Caco-2 (cell line): ENCODE measurements around the gene TNRC6B. TPM values are rescaled to one million over a fixed set of nuclear protein-coding genes. Genes with fewer than 3 reads are reported as not detected.

Source experiments
- BruUV-seq: library from RNA; stranded (reverse); fragments of 400-500 nt; replicated peaks from 2 replicates; lab custom pipeline; 2021; lab: Mats Ljungman, UMichigan
- CTCF ChIA-PET: fragments of 300-600 bp; sonication (Branson Sonifier 250); formaldehyde crosslinking; loops from one replicate; lab custom pipeline; 2022; ENCODE audit warnings: antibody characterized with exemption; lab: Charles Lee
- POLR2A ChIA-PET: fragments of 300-600 bp; sonication (Branson Sonifier 250); formaldehyde crosslinking; loops from one replicate; lab custom pipeline; 2022; ENCODE audit warnings: antibody characterized with exemption; lab: Charles Lee
- DNase-seq, 2 experiments: peaks; one replicate each; pipeline versions ENCODE4 v3.0.0 to v3.0.0-alpha.2; 2020 to 2022
- H3K27me3 ChIP-seq: replicated peaks from 2 replicates; pipeline ENCODE4 v1.6.0; 2011; ENCODE audit warnings: low read length; ENCODE audit not compliant: control insufficient read depth, insufficient read depth
- H3K36me3 ChIP-seq: 2 replicates; pipeline ENCODE4 v1.5.1; 2011; ENCODE audit warnings: low read length; ENCODE audit not compliant: control insufficient read depth, insufficient read depth
- H3K4me1 ChIP-seq: fragments of 250-450 bp; sonication (Bioruptor Pico); 2 replicates; pipeline ENCODE4 v1.5.1; 2020; ENCODE audit warnings: mild to moderate bottlenecking
- H3K4me3 ChIP-seq: 2 replicates; pipeline ENCODE4 v1.5.1; 2011; ENCODE audit warnings: low read depth, mild to moderate bottlenecking, control low read depth, low read length
- H3K9me3 ChIP-seq: fragments of 250-450 bp; sonication (Bioruptor Pico); 2 replicates; pipeline ENCODE4 v1.5.1; 2020; ENCODE audit warnings: mild to moderate bottlenecking, moderate library complexity
- H3K27ac Mint-ChIP-seq: one replicate; pipeline ENCODE4 v1.8.0; 2022; ENCODE audit warnings: mixed read lengths; ENCODE audit not compliant: unreplicated experiment
- H3K27me3 Mint-ChIP-seq: one replicate; pipeline ENCODE4 v1.8.0; 2022; ENCODE audit warnings: mixed read lengths; ENCODE audit not compliant: insufficient read depth, unreplicated experiment
- H3K36me3 Mint-ChIP-seq: one replicate; pipeline ENCODE4 v1.8.0; 2022; ENCODE audit warnings: mild to moderate bottlenecking, mixed read lengths; ENCODE audit not compliant: insufficient read depth, unreplicated experiment
- H3K4me1 Mint-ChIP-seq: one replicate; pipeline ENCODE4 v1.8.0; 2022; ENCODE audit warnings: low read depth, mixed read lengths; ENCODE audit not compliant: unreplicated experiment
- H3K4me3 Mint-ChIP-seq: one replicate; pipeline ENCODE4 v1.8.0; 2022; ENCODE audit warnings: mild to moderate bottlenecking, moderate library complexity, mixed read lengths; ENCODE audit not compliant: unreplicated experiment
- H3K9me3 Mint-ChIP-seq: one replicate; pipeline ENCODE4 v1.8.0; 2022; ENCODE audit warnings: mixed read lengths; ENCODE audit not compliant: unreplicated experiment
- CTCF ChIP-seq, 2 experiments: fragments of 200-600 bp in 1 of 2; IDR thresholded peaks; 1 replicate in 1 of 2; 2 replicates in 1 of 2; pipeline versions ENCODE4 v1.5.1 to v1.8.0; 2011 to 2022; ENCODE audit warnings: antibody characterized with exemption in 1 of 2, control low read depth in 1 of 2, inconsistent platforms in 1 of 2, low read depth in 1 of 2, low read length in 1 of 2, mild to moderate bottlenecking in 1 of 2, moderate library complexity in 1 of 2; ENCODE audit not compliant: insufficient read depth in 1 of 2, severe bottlenecking in 1 of 2, unreplicated experiment in 1 of 2
- intact Hi-C: fragments of 100-400 bp; cut with micrococcal nuclease; formaldehyde crosslinking; loops from one replicate; pipeline ENCODE4 v1.10.0; 2022; ENCODE audit not compliant: unreplicated experiment
- total RNA-seq: library from RNA; stranded (reverse); gene quantifications from 2 replicates; pipeline ENCODE4 v1.2.3, GENCODE V29; 2022

TNRC6B gene
- total RNA-seq, 1 experiment from 2014 or later: 23.5 TPM

GRCh38 chr22:40237788-40238424 lies 60.2 kb downstream of the TNRC6B start:
- Mint-ChIP-seq H3K27me3 (no peaks in the 10 kb centered on the region), H3K9me3 (no peaks in the 10 kb centered on the region), H3K27ac (no peak overlapping the region), H3K4me1 (peaks cover 7% of the 10 kb centered on the region), H3K4me3 (no peak overlapping the region), H3K36me3 (peaks cover 3% of the 10 kb centered on the region)
- Histone ChIP-seq H3K4me3 (no peak overlapping the region), H3K4me1 (no peaks in the 10 kb centered on the region; the same call in 1 of the 2 replicates), H3K36me3 (no peaks in the 10 kb centered on the region), H3K27me3 (no peaks in the 10 kb centered on the region), H3K9me3 (no peaks in the 10 kb centered on the region)
- intact Hi-C loops: no loop called here
- ChIA-PET POLR2A (no interaction called here), CTCF (no interaction called here)
- no peak for TF ChIP-seq CTCF (IDR thresholded peaks at IDR 0.05; ENCODE audit: insufficient read depth in 1 of 2, low read depth in 1 of 2, low read length in 1 of 2, severe bottlenecking in 1 of 2, unreplicated experiment in 1 of 2)
- no TSS peak for BruUV-seq
- DNase-seq: no peak

DNA sequence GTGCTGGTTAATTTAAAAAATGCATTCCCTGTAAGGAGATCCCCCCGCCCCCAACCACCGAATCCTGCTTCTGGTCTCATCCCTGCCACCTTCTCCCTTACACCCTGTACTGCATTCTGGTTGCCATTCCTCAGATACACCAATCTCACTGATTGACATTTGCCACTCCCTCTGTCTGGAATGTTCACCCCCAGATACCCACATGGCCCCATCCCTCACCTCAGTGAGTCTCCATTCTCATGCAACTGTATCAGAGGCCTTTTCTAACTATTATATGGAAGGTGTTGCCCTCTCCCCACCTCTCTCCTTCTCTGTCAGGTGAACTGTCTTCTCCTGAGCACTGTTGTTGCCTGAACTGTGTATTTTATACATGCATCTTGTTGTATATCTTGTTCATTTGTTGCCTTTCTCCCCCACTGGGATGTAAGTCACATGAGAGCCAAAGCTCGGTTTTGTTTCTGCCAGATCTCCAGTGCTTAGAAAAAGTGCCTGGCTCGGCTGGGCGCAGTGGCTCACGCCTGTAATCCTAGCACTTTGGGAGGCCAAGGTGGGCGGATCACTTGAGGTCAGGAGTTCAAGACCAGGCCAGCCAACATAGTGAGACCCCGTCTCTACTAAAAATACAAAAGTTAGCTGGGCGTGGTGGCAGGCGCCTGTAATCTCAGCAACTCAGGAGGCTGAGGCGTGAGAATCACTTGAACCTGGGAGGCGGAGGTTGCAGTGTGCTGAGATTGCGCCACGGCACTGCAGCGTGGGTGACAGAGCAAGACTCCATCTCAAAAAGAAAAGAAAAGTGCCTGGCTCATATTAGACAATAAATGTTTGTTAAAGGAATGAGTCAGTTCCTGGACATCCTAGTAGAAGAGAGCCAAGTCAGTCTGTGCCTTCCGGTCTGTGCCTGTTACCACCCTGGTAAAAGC lies 61.0 kb downstream of the TNRC6B start:
- H3K9me3 ChIP-seq: no peaks in the 10 kb centered on the region
- no peak overlapping the region for H3K4me3 ChIP-seq
- no peaks in the 10 kb centered on the region for H3K27me3 ChIP-seq
- no peaks in the 10 kb centered on the region for H3K36me3 ChIP-seq
- no peak for TF ChIP-seq CTCF (IDR thresholded peaks at IDR 0.05; ENCODE audit: insufficient read depth in 1 of 2, low read depth in 1 of 2, low read length in 1 of 2, severe bottlenecking in 1 of 2, unreplicated experiment in 1 of 2)
- Mint-ChIP-seq H3K36me3 (no peaks in the 10 kb centered on the region), H3K4me1 (peaks cover 7% of the 10 kb centered on the region), H3K27me3 (no peaks in the 10 kb centered on the region), H3K27ac (no peak overlapping the region), H3K9me3 (no peaks in the 10 kb centered on the region), H3K4me3 (no peak overlapping the region)
- ChIA-PET CTCF (no interaction called here), POLR2A (no interaction called here)
- DNase-seq: no peak
- BruUV-seq: no TSS peak
- H3K4me1 ChIP-seq: no peaks in the 10 kb centered on the region; the same call in 1 of the 2 replicates
- intact Hi-C loops: no loop called here

GRCh38 chr22:40239345-40239683 lies 61.6 kb downstream of the TNRC6B start:
- H3K4me1 Mint-ChIP-seq: peaks cover 7% of the 10 kb centered on the region
- H3K27me3 Mint-ChIP-seq: no peaks in the 10 kb centered on the region
- no peaks in the 10 kb centered on the region; the same call in 1 of the 2 replicates for H3K4me1 ChIP-seq
- no peaks in the 10 kb centered on the region for H3K27me3 ChIP-seq
- no peak overlapping the region for H3K4me3 ChIP-seq
- ChIA-PET POLR2A (no interaction called here), CTCF (no interaction called here)
- no peaks in the 10 kb centered on the region for H3K9me3 Mint-ChIP-seq
- H3K27ac Mint-ChIP-seq: no peak overlapping the region
- intact Hi-C loops: no loop called here
- no peak for TF ChIP-seq CTCF (IDR thresholded peaks at IDR 0.05; ENCODE audit: insufficient read depth in 1 of 2, low read depth in 1 of 2, low read length in 1 of 2, severe bottlenecking in 1 of 2, unreplicated experiment in 1 of 2)
- H3K4me3 Mint-ChIP-seq: no peak overlapping the region
- no peak for DNase-seq
- H3K9me3 ChIP-seq: no peaks in the 10 kb centered on the region
- BruUV-seq: no TSS peak
- no peaks in the 10 kb centered on the region for H3K36me3 ChIP-seq
- no peaks in the 10 kb centered on the region for H3K36me3 Mint-ChIP-seq
